DND-41 (cell line): Measurements from ENCODE around the gene USP20.

ENCODE experiments used
- ATAC-seq: fragments of 200-7000 bp; cut with Tn5 transposase; 3 replicates; pipeline ENCODE4 v1.9.1; 2021; ENCODE audit warnings: low read depth; ENCODE audit not compliant: insufficient read depth
- DNase-seq: peaks from one replicate; pipeline ENCODE4 v3.0.0-alpha.2; 2020
- H2AFZ ChIP-seq: 2 replicates; pipeline ENCODE4 v1.6.0; 2012; ENCODE audit warnings: low read depth, low read length
- H3K27ac ChIP-seq: 2 replicates; pipeline ENCODE4 v1.5.1; 2012; ENCODE audit warnings: low read length, inconsistent platforms
- H3K27me3 ChIP-seq: fragments of 200-600 bp; sonication (generic); 2 replicates; pipeline ENCODE4 v1.6.0; 2012; ENCODE audit warnings: low read length, mild to moderate bottlenecking, inconsistent platforms; ENCODE audit not compliant: insufficient read depth, poor library complexity
- H3K36me3 ChIP-seq: 2 replicates; pipeline ENCODE4 v1.5.1; 2012; ENCODE audit warnings: low read length, inconsistent platforms; ENCODE audit not compliant: insufficient read depth
- H3K4me1 ChIP-seq: 2 replicates; pipeline ENCODE4 v1.5.1; 2012; ENCODE audit warnings: mild to moderate bottlenecking, low read length; ENCODE audit not compliant: insufficient read depth
- H3K4me2 ChIP-seq: 2 replicates; pipeline ENCODE4 v1.6.0; 2012; ENCODE audit warnings: mild to moderate bottlenecking, moderate library complexity, low read length, inconsistent platforms; ENCODE audit not compliant: insufficient read depth
- H3K4me3 ChIP-seq, 2 experiments: fragments of 200-600 bp in 1 of 2; shearing (Covaris generic) in 1 of 2; 2 replicates each; pipeline ENCODE4 v1.5.1; 2012 to 2016; ENCODE audit warnings: inconsistent platforms in 2 of 2, low read length in 2 of 2, mild to moderate bottlenecking in 2 of 2, low read depth in 1 of 2, moderate library complexity in 1 of 2
- H3K79me2 ChIP-seq: 2 replicates; pipeline ENCODE4 v1.6.0; 2012; ENCODE audit warnings: low read length, inconsistent platforms; ENCODE audit not compliant: insufficient read depth
- H3K9ac ChIP-seq: 2 replicates; pipeline ENCODE4 v1.6.0; 2012; ENCODE audit warnings: low read depth, mild to moderate bottlenecking, inconsistent platforms, low read length, moderate library complexity
- H3K9me3 ChIP-seq: 2 replicates; pipeline ENCODE4 v1.5.1; 2012; ENCODE audit warnings: low read length, moderate library complexity, mild to moderate bottlenecking, inconsistent platforms; ENCODE audit not compliant: insufficient read depth, severe bottlenecking
- H4K20me1 ChIP-seq: 2 replicates; pipeline ENCODE4 v1.6.0; 2012; ENCODE audit warnings: low read length; ENCODE audit not compliant: insufficient read depth
- CTCF ChIP-seq: IDR thresholded peaks from 2 replicates; pipeline ENCODE4 v1.5.1; 2012; ENCODE audit warnings: borderline replicate concordance, low read length, moderate library complexity, mild to moderate bottlenecking; ENCODE audit not compliant: poor library complexity, severe bottlenecking; ENCODE audit errors: extremely low read depth
- EZH2 ChIP-seq: IDR thresholded peaks from 3 replicates; pipeline ENCODE4 v1.6.1; 2012; ENCODE audit warnings: borderline replicate concordance, low read depth, mild to moderate bottlenecking, moderate library complexity, low read length, inconsistent platforms; ENCODE audit not compliant: severe bottlenecking

The USP20 gene

DNA sequence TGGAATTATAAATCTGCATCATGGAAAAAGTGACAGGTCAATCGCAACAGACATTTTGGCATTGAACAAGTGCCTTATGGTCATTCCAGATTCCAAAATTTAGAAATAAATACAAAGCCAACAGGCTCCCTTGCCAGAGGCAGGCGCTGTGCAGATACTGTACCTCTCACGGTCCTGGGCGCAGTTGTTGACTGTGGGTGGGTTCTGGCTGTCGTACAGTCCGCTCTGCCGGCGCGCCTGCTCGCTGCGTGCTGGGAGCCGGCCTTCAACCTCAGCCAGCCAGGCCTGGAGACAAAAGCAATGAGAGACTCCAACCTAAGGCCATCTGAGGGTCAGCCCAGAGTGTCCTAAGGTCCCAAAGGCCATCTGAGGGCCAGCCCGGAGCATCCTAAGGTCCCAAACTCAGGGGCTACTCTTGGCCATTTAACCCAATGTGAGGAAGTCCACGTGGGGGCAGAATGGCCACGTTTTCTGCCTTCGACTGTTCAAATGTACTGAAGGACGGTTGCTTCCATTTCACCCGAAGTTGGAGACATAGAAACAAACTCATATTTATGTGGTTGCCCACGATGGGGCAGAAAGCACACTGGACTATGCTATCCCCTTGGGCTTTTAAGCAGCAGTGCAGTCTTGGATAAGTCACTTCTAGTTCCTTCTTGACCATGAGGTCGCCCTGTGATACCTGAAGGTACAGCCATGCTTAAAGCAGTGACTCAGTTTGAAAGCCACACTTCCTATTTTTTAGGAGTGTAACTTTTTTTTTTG lies 65.2 kb downstream of the USP20 start:
- TF ChIP-seq CTCF (no peak), EZH2 (no peak)
- Histone ChIP-seq H3K36me3 (peaks cover 87% of the 10 kb centered on the region), H3K4me3 (no peak overlapping the region), H3K4me1 (peaks cover 59% of the 10 kb centered on the region), H2AFZ (no peak overlapping the region), H3K27ac (peak overlapping the region; percentile 71), H3K9me3 (no peaks in the 10 kb centered on the region), H3K79me2 (peaks cover 42% of the 10 kb centered on the region), H3K4me2 (no peak overlapping the region), H3K27me3 (no peaks in the 10 kb centered on the region), H4K20me1 (no peaks in the 10 kb centered on the region), H3K9ac (no peak overlapping the region)
- no peak for ATAC-seq
- DNase-seq: no peak

- TF ChIP-seq CTCF: no peak
- TF ChIP-seq EZH2: no peak
- no peak overlapping the region; the same call in 1 of the 2 replicates for H3K9ac ChIP-seq
- peaks cover 88% of the 10 kb centered on the region for H3K36me3 ChIP-seq
- H3K9me3 ChIP-seq: no peaks in the 10 kb centered on the region
- no peaks in the 10 kb centered on the region for H3K27me3 ChIP-seq
- peaks cover 42% of the 10 kb centered on the region for H3K79me2 ChIP-seq
- no peaks in the 10 kb centered on the region for H4K20me1 ChIP-seq
- H3K27ac ChIP-seq: peak overlapping the region; percentile 70
- no peak for DNase-seq
- no peak overlapping the region for H2AFZ ChIP-seq
- ATAC-seq: no peak
- no peak overlapping the region for H3K4me3 ChIP-seq
- H3K4me1 ChIP-seq: peaks cover 41% of the 10 kb centered on the region
- H3K4me2 ChIP-seq: no peak overlapping the region
These were observed 66.9 kb downstream of the USP20 start for GRCh38 chr9:129901993-129902739.

DNA sequence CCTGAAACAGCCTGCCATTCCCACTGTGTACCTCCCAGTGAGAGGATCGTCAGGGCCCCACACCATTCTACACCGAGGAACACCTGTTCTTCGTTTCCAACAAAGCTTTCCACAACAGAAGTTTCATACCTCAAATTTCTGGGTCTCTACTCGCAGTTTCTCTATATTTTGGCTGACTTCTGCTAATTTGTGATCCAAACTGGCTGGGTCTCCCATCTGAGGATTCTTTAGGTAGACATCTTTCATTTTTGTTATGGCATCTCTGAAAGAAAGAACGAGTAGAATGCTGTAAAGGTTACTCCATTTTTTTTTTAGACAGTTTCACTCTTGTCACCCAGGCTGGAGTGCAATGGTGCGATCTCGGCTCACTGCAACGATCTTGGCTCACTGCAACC lies 67.5 kb downstream of the USP20 start:
- Histone ChIP-seq H3K9ac (no peak overlapping the region), H3K36me3 (peaks cover 93% of the 10 kb centered on the region), H2AFZ (no peak overlapping the region), H3K4me1 (peaks cover 36% of the 10 kb centered on the region), H3K79me2 (peaks cover 44% of the 10 kb centered on the region), H4K20me1 (no peaks in the 10 kb centered on the region), H3K27me3 (no peaks in the 10 kb centered on the region), H3K9me3 (no peaks in the 10 kb centered on the region), H3K27ac (peak overlapping the region; percentile 70), H3K4me3 (no peak overlapping the region), H3K4me2 (no peak overlapping the region)
- no peak for ATAC-seq
- no peak for TF ChIP-seq EZH2
- DNase-seq: no peak

DNA sequence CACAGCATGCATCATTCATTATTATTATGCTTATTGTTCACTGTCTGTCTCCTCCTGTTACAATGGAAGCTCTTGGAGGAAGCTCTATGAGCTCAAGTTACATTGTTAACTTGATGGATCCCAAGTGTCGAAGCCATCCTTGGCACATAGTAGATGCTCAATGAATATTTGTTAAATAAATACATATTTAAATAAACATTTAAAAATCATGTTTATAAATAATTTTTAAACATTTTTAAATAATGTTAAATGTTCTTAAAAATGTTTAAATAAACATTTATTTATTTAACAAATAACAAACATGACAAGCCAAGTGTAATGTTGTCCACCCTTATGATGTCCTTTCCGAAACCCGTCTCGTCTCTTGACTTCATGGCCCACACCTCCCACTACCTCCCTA lies 69.5 kb downstream of the USP20 start:
- peaks cover 16% of the 10 kb centered on the region for H3K4me1 ChIP-seq
- no peaks in the 10 kb centered on the region for H4K20me1 ChIP-seq
- H3K36me3 ChIP-seq: peaks cover 94% of the 10 kb centered on the region
- H3K79me2 ChIP-seq: peaks cover 41% of the 10 kb centered on the region
- H3K4me2 ChIP-seq: no peak overlapping the region
- ATAC-seq (no peak), DNase-seq (no peak)
- no peaks in the 10 kb centered on the region for H3K27me3 ChIP-seq
- H3K9me3 ChIP-seq: no peaks in the 10 kb centered on the region
- no peak overlapping the region for H3K4me3 ChIP-seq
- H3K27ac ChIP-seq: peak overlapping the region; percentile 55; the same call in 1 of the 2 replicates
- H3K9ac ChIP-seq: no peak overlapping the region
- no peak overlapping the region for H2AFZ ChIP-seq
- TF ChIP-seq EZH2 (no peak), CTCF (no peak)
